HG02610 (cell line): Measurements from ENCODE around the gene CACNA1C.
"Not testable (repeated sequence)": the region's sequence is repeated elsewhere in the genome, so short reads cannot be mapped to it uniquely, and the experiment has no call there.

ENCODE experiments used
- ATAC-seq: cut with Tn5 transposase; IDR thresholded peaks from one replicate; pipeline ENCODE4 v1.9.1; 2021; ENCODE audit warnings: mild to moderate bottlenecking, moderate library complexity; ENCODE audit not compliant: unreplicated experiment

The CACNA1C gene

DNA sequence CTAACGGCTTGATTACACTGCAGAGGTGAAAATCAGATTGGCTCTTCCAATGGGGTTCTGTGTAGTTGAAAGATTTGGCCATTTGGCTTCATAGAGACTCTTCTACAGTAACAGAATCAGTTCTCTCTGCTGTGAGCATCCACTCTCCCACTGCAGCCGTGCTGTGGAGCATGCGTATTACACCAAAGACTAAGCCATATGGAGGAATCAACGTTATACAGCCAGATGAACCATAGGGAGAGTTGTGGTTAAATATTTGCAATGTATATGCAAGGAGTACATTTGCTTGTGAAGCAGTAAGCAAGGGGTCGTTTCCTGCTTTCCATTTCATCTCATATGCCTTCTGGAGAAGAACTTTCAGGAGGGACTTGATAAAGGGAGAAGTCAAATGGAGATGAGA lies 410.9 kb downstream of the CACNA1C start:
- ATAC-seq: no peak

DNA sequence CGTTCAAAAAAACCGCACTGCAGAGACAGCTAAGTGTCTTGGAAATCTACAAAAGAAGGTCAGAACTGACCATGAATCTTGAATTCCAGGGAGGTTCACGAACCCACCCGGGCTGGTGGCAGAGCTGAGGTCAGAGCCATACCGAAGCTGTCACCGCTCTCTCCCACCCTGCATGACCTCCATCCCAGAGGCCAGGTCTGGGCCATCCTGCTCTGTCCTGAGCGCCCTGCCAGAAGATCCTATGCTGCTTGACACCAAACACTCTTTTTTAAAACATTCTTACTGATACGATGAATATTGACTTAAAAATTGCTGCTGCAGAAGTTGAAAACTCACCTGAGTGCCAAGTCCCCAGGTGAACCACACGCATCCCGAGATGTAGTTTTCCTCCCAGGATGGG lies 412.9 kb downstream of the CACNA1C start:
- no peak for ATAC-seq

DNA sequence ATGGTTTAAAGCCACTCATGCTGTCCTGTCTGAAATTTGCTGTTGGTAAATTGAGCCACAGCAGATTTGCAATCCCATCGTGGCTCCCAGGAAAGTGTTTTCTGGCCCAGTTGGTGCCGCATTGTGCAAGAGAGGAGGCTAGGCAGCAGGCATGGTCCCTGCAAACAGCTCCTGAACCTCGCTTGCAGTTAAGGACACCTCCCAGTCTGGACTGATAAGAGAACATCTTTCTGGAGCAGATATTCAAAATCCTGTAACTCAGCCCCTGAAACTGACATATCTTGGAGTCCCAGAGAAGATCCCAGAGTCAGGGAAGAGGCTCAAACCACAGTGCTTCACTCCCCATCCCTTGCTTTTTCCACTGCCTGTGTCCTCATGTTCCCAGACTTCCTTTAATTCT lies 413.4 kb downstream of the CACNA1C start:
- ATAC-seq: no peak

DNA sequence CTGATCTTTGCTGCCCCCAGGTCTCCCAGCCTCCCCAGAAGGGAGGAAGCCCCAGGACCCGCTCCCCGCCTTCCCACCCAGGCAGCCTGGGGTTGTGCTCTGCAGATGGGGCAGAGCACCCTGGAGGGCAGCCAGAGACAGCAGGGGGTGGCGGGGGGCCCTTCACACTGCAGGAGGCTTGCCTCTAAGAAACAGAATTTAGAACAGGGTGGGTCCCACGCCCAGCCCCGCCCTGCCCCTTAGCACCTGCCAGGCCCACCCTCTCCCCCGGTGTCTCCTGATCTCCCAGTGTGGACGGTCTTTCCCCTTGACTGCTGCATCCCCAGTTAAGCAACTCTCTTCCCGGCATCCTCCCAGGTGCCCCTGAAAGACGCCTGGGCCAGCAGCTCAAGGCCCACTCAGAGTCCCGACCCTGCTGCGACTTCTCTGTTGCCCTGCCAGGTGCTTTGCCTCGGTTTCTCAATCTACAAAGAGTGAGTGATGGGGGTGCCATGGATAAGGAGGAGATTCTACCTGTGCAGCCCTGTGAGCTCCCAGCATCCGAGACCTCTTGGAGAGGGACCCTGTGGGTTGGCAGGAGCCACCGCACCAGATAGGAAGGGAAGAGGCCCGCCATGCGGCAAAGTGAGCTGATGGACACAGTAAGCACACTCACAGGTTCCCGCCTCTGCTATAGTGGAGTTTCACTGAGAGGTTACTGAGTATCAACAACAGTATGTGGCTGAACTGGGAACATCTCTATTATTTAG lies 414.8 kb downstream of the CACNA1C start:
- ATAC-seq: no peak

DNA sequence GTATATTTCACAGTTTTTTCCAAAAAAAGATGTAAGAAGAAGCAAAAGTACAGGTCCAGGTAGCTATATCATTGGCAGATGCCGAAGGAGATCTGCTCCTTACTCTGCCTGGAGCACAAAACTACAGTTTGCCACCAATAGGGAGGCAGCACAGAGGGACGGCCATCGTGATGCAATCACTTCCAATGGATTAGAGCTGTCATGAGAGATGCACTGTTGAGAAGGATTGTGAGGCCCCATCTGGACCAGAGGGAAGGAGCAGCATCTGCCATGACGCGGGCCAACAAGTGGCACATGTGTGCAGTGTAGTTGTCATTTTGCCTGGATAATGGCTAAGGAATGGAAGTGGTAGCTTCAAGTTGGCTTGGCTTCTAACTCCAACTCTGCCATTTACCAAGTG lies 423.2 kb downstream of the CACNA1C start:
- no peak for ATAC-seq

DNA sequence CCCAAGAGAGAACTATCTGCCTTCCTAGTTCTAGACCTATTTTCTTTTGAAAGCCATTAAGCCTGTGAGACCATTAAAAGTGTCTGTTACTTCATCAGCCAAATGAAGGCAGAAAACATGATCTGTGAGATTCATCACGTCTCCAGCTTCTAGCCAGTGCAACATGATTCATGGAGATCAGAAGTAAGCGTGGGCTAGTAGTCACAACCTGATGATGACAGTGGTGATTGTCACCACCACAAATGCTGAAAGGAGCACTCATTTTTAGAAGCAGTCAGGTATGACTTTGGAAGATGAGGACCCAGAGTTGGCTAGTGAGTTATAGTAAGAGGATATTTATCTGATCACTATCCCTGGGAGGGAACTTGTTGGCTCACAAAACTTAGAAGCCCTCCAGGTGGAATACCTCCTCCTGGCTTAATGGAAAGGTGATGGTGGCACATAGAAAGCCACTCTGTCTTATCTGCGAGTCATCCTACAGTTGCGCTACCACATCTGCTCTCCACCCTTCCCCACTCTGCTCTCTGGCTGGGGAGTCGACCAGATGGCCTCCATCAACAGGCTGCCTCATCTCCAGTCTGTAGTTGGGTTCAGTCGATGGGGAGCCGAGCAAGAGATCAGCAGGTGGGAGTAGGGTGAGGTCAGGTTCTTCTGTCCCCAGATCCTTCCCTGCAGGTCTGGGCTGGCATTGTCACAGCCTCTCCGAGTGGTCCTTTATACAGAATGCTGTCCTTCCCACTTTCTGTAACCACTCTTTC lies 424.4 kb downstream of the CACNA1C start:
- no peak for ATAC-seq

DNA sequence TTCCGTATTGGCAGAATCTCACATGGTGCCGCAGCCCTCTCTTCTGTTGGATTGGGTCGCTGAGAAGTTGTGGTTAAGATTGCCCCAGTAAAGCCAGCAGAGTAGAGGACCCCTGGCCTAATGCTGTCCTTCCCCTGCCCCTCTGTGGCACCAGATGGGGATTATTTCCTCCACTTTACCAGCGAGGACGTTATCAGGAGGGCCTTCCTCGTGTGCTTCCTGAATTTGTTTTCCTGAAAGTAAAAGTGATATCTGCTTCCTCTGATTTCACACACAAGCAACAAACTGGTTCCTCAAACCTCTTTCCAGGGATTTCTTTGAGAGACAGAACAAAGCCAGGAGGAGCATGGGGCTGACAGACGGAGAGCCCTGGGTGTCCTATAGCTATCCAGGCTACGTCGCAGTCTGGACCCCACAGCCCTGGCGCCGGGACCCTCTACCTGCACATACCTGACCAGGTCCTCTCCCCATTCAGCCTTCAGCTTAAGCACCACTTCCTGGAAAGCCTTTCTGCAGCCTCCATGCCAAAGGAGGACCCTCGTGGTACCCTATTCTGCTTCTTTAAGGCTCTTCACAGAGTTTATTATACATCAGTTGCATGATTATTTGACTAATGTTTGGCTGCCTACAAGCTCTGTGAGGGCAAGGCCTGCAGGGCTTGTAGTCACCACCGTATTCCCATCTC lies 427.2 kb downstream of the CACNA1C start:
- no peak for ATAC-seq

DNA sequence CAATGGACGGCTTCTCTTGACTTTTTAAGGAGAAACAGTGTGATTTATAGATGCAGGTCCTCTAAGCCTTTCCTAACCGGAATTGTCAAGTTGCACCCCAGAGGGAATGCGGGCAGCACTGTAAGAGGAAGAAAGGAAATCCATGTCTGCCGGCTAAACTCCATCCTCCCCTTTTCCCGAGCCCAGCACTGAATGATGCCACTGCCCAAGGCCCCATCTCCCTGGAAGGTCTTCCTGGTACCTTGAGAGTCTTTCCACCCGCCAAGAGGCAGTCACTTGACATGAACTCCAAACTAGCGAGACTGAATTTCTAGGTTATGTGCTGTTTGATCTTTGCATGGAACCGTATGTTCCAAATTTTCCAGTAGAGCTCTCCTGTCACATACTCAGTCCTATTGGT lies 428.6 kb downstream of the CACNA1C start:
- ATAC-seq: no peak

DNA sequence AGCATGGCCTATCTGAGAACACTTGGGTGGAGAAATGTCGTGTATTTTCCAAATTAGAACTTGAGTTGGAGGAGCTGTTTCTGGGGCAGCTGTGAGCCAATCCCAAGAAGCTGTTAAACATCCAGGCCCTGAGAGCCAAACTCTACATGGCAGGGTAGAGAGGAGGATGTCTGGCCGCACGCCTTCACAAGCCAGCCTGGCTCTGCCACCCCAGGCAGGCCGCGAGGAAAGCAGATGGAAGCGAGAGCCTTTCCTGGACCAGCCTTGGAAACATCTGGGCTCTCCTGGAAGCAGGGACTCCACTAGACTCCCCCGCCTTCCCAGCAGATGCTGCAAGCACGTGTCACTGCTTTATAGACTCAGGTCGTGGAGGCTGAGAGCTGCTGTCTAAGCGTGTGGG lies 429.2 kb downstream of the CACNA1C start:
- no peak for ATAC-seq

DNA sequence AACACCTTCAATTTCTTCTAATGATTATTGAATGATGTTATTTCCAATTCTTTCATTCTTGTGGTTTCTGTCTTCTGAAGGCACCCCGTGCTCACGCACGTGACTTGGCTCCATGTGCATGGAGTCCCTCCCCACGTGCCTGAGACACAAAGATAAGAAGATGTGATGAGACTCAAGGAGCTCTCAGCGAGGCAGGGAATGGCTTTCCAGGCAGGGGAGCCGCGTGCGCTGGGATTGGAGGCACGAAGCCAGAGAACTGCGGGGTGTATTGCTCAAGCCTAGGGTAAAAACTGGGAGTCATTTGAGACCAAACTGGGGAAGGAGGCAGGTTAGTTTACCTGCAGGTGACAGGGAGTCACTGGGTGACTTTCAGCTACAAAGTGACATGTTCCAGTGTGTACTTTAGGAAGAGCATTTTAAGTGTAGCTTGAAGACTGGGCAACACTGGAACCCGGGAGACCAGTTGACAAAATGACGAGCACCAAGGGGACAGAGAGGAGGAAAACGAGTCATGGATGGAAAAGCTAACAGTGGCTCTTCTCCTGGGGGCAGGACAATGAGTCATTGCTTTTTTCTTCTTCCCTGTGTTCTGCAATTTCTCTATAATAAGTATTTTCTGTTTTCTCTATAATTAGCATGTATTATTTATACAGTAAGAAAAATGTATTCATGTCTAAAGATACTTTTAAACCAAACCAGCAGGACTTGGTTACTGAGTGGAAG lies 430.3 kb downstream of the CACNA1C start:
- ATAC-seq: no peak

DNA sequence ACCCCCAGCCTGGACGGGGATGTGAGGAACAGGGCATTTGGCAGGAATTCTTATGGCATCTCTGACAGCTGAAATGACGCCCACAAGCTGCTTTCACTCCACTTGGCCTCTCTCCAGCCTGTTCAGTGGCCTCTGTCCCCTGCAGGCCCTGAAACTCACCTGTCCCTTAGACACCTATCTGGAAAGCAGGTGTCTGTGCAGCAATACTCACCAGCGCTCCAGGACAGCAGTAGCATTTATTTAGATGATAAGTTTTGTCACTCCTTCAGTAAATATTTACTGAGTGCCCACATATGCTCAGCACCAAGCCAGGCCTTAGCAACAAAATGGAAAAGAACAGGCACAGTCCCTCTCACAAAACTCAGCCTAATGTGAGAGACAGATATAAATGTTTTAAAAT lies 430.9 kb downstream of the CACNA1C start:
- ATAC-seq: no peak

DNA sequence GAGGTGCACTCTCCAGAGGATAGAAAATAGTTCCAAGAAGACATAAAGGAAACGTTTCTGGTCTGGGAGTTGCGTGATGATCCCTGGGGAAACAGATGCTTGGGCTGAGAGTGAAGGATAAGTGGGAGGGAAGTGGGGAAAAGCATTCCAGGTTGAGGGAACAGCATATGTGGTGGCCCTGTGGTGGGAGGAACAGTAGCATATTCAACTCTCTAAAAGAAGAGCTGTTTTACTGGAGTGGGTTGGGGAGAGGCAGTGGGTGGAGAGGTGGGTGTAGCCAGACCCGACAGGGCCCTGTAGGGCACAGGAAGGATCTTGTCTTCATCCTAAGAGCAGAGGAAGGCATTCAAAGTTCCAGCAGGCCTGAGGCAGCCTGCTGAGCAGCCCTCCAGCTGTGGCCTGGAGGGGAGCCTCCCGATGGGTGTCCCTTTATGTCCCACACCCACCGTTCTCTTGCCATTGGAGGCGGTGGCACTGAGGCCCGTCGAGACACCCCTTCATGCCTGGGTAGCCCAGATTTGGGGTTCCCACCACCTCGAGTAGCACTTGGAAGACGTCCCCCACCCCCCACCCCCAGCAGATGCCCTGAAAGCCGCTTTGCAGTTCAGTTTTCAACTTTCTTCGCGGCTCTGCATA lies 431.5 kb downstream of the CACNA1C start:
- ATAC-seq: no peak

DNA sequence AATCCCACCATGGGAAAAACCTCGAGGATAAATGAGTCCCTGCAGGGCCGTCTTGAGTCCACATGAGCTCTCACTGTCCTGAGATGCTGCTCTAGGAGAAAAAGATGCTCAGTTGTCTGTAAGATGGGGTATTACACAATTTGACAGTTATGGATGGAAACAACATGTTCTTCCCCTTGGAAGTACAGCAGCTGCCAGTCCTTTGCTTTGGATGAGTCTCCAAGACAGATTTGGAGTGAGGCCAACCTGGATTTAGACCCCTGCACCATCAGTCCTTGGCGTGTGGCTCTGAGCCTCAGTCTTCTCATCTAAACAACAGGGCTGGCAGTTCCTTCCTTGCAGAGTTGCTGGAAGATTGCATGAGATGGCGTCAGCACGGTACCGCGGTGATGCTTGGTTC lies 432.9 kb downstream of the CACNA1C start:
- no peak for ATAC-seq

DNA sequence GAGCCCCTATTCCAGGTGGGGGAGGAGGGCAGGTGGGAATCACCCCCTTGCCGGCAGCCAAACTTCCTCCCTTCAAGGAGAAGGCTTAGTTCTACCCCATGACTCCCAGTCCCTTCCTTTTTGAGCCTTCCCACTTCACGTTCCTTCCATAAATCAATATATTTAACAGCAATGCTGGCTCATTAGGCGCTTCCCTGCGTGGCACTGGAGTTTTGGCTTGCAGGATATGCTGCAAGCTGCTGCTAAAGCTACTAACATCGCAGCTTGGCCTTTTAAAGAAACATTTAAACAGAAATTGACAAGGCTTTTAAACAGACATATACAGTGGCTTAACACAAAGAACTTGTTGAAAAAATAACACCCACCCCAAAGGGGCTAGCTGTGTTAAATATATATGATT lies 434.0 kb downstream of the CACNA1C start:
- ATAC-seq: no peak

DNA sequence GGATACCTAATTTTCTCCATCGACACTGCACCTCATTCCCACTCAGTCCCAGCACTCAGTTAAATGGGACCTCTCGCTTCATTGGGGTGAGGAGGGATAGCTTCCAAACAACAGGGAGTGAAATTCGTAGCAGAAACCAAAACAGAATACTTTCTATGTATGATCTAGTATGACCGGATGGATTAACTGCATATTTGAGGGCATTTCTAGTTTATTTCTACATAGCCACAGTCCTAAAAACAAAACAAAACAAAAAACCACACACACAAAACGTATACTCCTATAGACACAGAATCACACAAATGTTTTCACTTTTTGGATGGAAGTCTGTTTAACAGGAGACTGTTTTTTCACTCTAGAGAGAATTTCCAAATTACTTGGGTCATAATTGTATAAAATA lies 434.5 kb downstream of the CACNA1C start:
- no peak for ATAC-seq

DNA sequence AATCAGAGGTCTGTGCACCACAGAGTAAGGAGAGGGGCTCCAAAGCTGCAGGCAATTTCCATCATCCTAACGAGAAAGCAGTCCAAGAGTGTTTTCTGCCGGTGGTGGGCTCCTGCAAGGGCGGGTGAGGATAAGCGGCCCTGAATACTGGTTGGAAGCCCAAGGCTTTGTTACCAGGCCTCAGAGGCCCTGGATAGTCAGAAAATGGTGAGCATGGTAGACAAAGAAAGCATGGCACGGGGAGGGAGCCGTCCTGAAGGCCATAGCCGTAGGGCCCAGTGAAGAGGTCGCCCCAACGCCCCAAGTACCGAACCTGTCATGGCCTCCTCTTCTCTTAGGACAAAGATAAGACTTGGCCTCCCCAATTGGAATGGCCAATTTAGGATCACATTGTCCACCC lies 435.3 kb downstream of the CACNA1C start:
- no peak for ATAC-seq

DNA sequence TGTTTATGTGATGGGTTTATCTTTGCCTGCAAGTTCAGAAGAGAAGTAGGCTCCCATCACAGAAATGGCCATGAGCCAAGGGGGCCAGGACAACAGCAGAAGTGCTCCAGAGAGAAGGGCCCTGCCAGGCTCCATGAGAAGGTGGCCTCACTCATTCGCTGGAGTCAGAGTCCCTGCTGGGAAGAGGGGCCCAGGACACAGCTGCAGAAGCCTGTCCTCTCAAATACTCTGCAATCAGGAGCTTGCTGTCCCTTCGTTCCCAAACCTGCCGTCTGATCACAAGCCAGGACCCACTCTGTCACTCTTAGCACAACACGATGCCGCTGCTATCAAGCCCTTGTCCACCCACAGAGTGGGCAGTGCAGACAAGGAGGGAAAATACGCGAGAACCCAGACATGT lies 435.8 kb downstream of the CACNA1C start:
- ATAC-seq: no peak

DNA sequence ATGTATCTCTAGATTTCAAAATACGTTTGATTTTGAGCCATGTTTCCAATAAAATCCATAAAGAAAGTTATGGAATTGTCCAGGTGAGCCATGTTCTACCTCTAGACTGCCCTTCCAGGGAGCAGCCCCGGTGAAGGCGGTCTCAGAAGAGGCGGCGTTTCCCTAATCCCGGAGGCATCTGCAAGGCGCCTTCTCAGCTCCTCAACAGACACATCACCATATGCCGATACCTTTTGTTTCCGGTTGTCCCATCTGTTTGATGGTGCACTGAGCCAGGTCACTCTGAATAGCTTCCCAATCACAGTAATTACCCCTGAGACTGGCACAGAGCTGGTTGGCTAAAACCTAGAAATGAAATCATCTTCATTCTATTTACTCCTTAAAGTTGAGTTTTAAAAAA lies 436.5 kb downstream of the CACNA1C start:
- ATAC-seq: no peak

DNA sequence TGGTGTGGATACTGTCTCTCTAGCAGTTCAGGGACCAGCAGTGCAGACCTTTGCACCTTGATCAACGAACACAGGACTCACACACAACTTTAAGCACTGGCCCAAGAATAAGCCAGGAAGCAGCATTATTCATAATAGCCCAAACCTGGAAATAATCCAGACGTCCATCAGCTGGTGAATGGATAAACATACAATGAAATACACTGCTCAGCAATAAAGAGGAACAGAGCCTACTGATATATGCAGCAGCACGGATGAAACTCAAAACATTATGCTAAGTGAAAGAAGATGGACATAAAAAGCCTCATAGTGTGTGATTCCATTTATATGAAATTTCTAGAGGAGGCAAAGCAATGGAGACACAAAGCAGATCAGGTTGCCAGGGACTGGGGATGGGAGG lies 438.0 kb downstream of the CACNA1C start:
- ATAC-seq: no peak

DNA sequence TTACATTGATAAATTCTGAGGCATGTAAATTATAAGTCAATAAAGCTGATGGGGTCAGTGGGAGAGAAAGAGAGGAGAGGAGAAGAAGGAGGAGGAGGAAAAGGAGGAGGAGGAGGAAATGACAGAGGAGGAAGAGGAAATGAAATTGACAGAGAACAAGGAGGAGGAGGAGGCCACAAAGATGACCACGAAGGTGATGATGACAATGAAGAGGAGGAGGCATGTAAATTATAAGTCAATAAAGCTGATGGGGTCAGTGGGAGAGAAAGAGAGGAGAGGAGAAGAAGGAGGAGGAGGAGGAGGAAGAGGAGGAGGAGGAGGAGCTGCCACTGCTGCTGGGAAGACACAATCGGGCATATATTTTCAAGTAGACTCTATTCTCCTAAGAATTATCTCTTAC lies 438.6 kb downstream of the CACNA1C start:
- not testable (repeated sequence) for ATAC-seq

DNA sequence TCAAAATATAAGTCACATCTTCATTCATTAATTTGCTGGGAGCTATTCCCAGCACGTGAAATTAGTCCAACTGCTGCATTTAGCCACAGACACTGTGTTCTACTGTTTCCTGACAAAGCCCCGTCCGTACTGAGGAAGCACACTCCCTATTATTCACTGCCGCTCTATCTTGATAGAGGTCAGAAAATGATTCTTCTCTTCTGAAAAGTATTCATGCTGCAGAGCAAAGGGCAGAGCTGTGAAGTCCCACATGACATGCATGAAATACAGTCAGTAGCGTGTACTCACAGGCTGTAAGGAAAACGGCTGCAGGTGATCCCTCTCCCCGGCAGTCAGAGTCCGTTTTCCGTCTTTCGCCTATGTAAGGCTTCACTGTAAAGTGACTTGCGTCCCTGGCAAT lies 439.4 kb downstream of the CACNA1C start:
- ATAC-seq: no peak
